WTC11 (cell line): Measurements from ENCODE around the gene CHD3. TPM values are rescaled to one million over a fixed set of nuclear protein-coding genes. Genes with fewer than 3 reads are reported as not detected.
A peak's percentile ranks its signal among the peaks of the same experiment; 100 is the strongest.

Source experiments
- ATAC-seq: fragments of 200-7000 bp; cut with Tn5 transposase; 2 replicates; pipeline ENCODE4 v1.10.0; 2021; ENCODE audit warnings: mild to moderate bottlenecking, moderate library complexity
- CTCF ChIA-PET: fragments of 300-600 bp; sonication (Branson Sonifier 250); formaldehyde crosslinking; loops from one replicate; lab custom pipeline; 2021; ENCODE audit warnings: antibody characterized with exemption; lab: Charles Lee
- POLR2A ChIA-PET: fragments of 350-600 bp; sonication (Branson Sonifier 250); formaldehyde crosslinking; loops from one replicate; lab custom pipeline; 2021; ENCODE audit warnings: antibody characterized with exemption; lab: Charles Lee
- DNase-seq: peaks from one replicate; pipeline ENCODE4 v3.0.0; 2021; ENCODE audit warnings: low spot score
- H3K27ac Mint-ChIP-seq: 2 replicates; pipeline ENCODE4 v1.8.0; 2021; ENCODE audit warnings: mixed read lengths
- H3K27me3 Mint-ChIP-seq: 2 replicates; pipeline ENCODE4 v1.8.0; 2021; ENCODE audit warnings: low read depth, mild to moderate bottlenecking, moderate library complexity, mixed read lengths
- H3K36me3 Mint-ChIP-seq: 2 replicates; pipeline ENCODE4 v1.8.0; 2021; ENCODE audit warnings: mixed read lengths
- H3K4me1 Mint-ChIP-seq: 2 replicates; pipeline ENCODE4 v1.8.0; 2022; ENCODE audit warnings: mixed read lengths
- H3K4me3 Mint-ChIP-seq: 2 replicates; pipeline ENCODE4 v1.8.0; 2021; ENCODE audit warnings: mild to moderate bottlenecking, moderate library complexity, mixed read lengths
- H3K9me3 Mint-ChIP-seq: 2 replicates; pipeline ENCODE4 v1.8.0; 2021; ENCODE audit warnings: mixed read lengths
- GTF2I ChIP-seq: fragments of 250-450 bp; sonication (Bioruptor Pico); conservative IDR thresholded peaks from 2 replicates; pipeline ENCODE4 v1.4.0; 2021; ENCODE audit warnings: mild to moderate bottlenecking
- HMGA2 ChIP-seq: fragments of 250-450 bp; sonication (Bioruptor Pico); IDR thresholded peaks from 2 replicates; pipeline ENCODE4 v1.4.0; 2021; ENCODE audit warnings: mild to moderate bottlenecking, moderate library complexity
- IRF2 ChIP-seq: sonication (generic); formaldehyde crosslinking; IDR thresholded peaks from 2 replicates; pipeline ENCODE4 v1.8.0; 2022; ENCODE audit warnings: low read depth, missing genetic modification reagents, borderline replicate concordance
- NFE2L1 ChIP-seq: sonication (generic); formaldehyde crosslinking; IDR thresholded peaks from 2 replicates; pipeline ENCODE4 v1.8.1; 2023; ENCODE audit warnings: missing genetic modification reagents
- PRRX2 ChIP-seq: fragments of 250-450 bp; sonication (Bioruptor Pico); IDR thresholded peaks from 2 replicates; pipeline ENCODE4 v1.8.0; 2021; ENCODE audit warnings: mild to moderate bottlenecking
- SMAD4 ChIP-seq: sonication (generic); formaldehyde crosslinking; IDR thresholded peaks from 2 replicates; pipeline ENCODE4 v1.8.0; 2022; ENCODE audit warnings: mild to moderate bottlenecking, missing genetic modification reagents
- SP1 ChIP-seq: sonication (generic); formaldehyde crosslinking; conservative IDR thresholded peaks from 2 replicates; pipeline ENCODE4 v1.8.1; 2022; ENCODE audit warnings: missing genetic modification reagents
- ZNF263 ChIP-seq: sonication (generic); formaldehyde crosslinking; IDR thresholded peaks from 2 replicates; pipeline ENCODE4 v1.8.1; 2022; ENCODE audit warnings: low read depth, mild to moderate bottlenecking, moderate library complexity, missing genetic modification reagents
- total RNA-seq: library from RNA; stranded (reverse); gene quantifications from 3 replicates; pipeline ENCODE4 v1.2.3, GENCODE V29; 2021
- TF ChIP-seq, protein P1 (sequence below): sonication (generic); formaldehyde crosslinking; IDR thresholded peaks from 2 replicates; pipeline ENCODE4 v1.8.0; 2023; ENCODE audit warnings: missing genetic modification reagents, mild to moderate bottlenecking, borderline replicate concordance
- TF ChIP-seq, protein P2 (sequence below): sonication (generic); formaldehyde crosslinking; IDR thresholded peaks from 2 replicates; pipeline ENCODE4 v1.8.0; 2022; ENCODE audit warnings: mild to moderate bottlenecking, missing genetic modification reagents
- TF ChIP-seq, protein P3 (sequence below): sonication (generic); formaldehyde crosslinking; IDR thresholded peaks from 2 replicates; pipeline ENCODE4 v1.8.1; 2022; ENCODE audit warnings: mild to moderate bottlenecking, missing genetic modification reagents, moderate library complexity, borderline replicate concordance
- TF ChIP-seq, protein P4 (sequence below): sonication (generic); formaldehyde crosslinking; IDR thresholded peaks from 2 replicates; pipeline ENCODE4 v1.8.1; 2023; ENCODE audit warnings: mild to moderate bottlenecking, missing genetic modification reagents, moderate library complexity
- TF ChIP-seq, protein P5 (sequence below): sonication (generic); formaldehyde crosslinking; IDR thresholded peaks from 2 replicates; pipeline ENCODE4 v1.8.1; 2022; ENCODE audit warnings: missing genetic modification reagents, borderline replicate concordance
- TF ChIP-seq, protein P6 (sequence below): fragments of 200-600 bp; IDR thresholded peaks from 2 replicates; pipeline ENCODE4 v1.8.0; 2022; ENCODE audit warnings: antibody characterized with exemption
- TF ChIP-seq, protein P7 (sequence below): sonication (generic); formaldehyde crosslinking; IDR thresholded peaks from 2 replicates; pipeline ENCODE4 v1.8.1; 2022; ENCODE audit warnings: low read depth, missing genetic modification reagents, borderline replicate concordance
- TF ChIP-seq, protein P8 (sequence below): sonication (generic); formaldehyde crosslinking; IDR thresholded peaks from 2 replicates; pipeline ENCODE4 v1.8.0; 2022; ENCODE audit warnings: mild to moderate bottlenecking, missing genetic modification reagents

Gene CHD3
- total RNA-seq, 1 experiment from 2014 or later, result 39.5 TPM

DNA sequence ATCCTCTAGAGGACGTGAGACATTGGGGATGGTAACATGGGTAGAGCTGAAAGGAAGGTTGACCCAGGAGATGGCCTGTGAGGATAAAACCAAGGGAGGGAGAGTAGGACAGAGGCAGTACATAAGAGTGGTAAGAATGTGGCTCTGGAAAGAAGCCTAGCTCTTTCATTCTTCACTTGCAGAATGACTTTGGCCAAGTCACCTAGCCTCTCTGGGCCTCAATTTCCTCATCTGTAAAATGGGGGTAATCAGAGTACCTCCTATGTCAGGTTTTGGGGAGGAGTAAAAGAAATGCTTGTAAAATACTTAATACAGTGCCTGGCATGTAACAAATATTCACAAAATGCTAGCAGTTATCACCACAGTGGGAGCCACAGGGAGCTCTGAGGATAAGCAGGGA lies 47.7 kb upstream of the CHD3 start:
- ChIA-PET CTCF (no interaction called here), POLR2A (interaction anchor here (0.5 kb wide), 1 partner anchor 90 kb away, joined by 6 read pairs; no protein-coding TSS in a partner anchor)
- TF ChIP-seq ZNF263 (no peak), NFE2L1 (no peak)
- TF ChIP-seq, protein P1, sequence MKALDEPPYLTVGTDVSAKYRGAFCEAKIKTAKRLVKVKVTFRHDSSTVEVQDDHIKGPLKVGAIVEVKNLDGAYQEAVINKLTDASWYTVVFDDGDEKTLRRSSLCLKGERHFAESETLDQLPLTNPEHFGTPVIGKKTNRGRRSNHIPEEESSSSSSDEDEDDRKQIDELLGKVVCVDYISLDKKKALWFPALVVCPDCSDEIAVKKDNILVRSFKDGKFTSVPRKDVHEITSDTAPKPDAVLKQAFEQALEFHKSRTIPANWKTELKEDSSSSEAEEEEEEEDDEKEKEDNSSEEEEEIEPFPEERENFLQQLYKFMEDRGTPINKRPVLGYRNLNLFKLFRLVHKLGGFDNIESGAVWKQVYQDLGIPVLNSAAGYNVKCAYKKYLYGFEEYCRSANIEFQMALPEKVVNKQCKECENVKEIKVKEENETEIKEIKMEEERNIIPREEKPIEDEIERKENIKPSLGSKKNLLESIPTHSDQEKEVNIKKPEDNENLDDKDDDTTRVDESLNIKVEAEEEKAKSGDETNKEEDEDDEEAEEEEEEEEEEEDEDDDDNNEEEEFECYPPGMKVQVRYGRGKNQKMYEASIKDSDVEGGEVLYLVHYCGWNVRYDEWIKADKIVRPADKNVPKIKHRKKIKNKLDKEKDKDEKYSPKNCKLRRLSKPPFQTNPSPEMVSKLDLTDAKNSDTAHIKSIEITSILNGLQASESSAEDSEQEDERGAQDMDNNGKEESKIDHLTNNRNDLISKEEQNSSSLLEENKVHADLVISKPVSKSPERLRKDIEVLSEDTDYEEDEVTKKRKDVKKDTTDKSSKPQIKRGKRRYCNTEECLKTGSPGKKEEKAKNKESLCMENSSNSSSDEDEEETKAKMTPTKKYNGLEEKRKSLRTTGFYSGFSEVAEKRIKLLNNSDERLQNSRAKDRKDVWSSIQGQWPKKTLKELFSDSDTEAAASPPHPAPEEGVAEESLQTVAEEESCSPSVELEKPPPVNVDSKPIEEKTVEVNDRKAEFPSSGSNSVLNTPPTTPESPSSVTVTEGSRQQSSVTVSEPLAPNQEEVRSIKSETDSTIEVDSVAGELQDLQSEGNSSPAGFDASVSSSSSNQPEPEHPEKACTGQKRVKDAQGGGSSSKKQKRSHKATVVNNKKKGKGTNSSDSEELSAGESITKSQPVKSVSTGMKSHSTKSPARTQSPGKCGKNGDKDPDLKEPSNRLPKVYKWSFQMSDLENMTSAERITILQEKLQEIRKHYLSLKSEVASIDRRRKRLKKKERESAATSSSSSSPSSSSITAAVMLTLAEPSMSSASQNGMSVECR, result no peak
- Mint-ChIP-seq H3K27ac (0 out of 2 replicates have a peak overlapping the region, but pooled peaks have one; percentile 22), H3K9me3 (no peaks in the 10 kb centered on the region), H3K4me1 (peaks cover 43% of the 10 kb centered on the region), H3K36me3 (no peaks in the 10 kb centered on the region), H3K4me3 (peak overlapping the region; percentile 81), H3K27me3 (peaks cover 51% of the 10 kb centered on the region)
- DNase-seq (no peak), ATAC-seq (no peak)

DNA sequence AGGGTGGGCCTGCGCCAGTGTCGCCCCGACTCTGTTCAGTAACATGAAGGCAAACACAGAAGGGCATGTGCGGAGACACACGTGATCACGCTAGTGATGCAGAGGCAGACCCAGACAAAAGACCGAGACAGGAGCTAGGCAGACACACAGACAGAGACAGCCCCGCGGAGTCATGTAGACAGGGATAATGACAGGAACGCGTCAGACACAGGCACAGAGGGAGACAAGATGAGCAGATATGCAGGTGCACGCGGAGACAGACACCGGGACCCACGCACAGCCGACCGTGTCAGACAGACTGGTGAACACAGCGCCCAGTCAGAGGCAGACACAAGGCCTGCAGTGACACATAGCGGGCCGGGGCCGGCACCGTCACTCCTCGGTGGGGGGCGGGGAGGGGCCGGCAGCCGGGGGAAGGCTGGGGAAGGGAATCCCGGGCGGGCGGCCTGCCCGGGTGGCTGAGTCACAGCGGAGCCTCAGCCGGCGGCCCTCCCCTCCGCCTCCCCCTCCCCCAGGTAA lies 47.1 kb upstream of the CHD3 start:
- DNase-seq, result no peak
- Mint-ChIP-seq H3K27ac (peak overlapping the region; percentile 22; the same call in 1 of the 2 replicates), H3K36me3 (no peaks in the 10 kb centered on the region), H3K4me1 (peaks cover 43% of the 10 kb centered on the region), H3K9me3 (no peaks in the 10 kb centered on the region), H3K27me3 (peaks cover 51% of the 10 kb centered on the region), H3K4me3 (peak overlapping the region; percentile 81)
- ChIA-PET POLR2A (interaction anchor here (0.5 kb wide), 1 partner anchor 90 kb away, joined by 6 read pairs; no protein-coding TSS in a partner anchor), CTCF (interaction anchor here (1.0 to 7.0 kb wide), 6 partner anchors 7 to 238 kb away, joined by 4 to 66 read pairs (median 6); partner anchors contain the start of gene KDM6B)
- no peak; the same call in 1 of the 2 replicates for ATAC-seq
- TF ChIP-seq SP1 (CRISPR knock-in tag) (no peak), GTF2I (no peak), IRF2 (CRISPR knock-in tag) (no peak), PRRX2 (CRISPR knock-in tag) (no peak), SMAD4 (CRISPR knock-in tag) (no peak), NFE2L1 (no peak), HMGA2 (CRISPR knock-in tag) (no peak)
- TF ChIP-seq, protein P2, sequence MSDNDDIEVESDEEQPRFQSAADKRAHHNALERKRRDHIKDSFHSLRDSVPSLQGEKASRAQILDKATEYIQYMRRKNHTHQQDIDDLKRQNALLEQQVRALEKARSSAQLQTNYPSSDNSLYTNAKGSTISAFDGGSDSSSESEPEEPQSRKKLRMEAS (CRISPR knock-in tag), result no peak
- TF ChIP-seq, protein P1, result no peak
- TF ChIP-seq, protein P3, sequence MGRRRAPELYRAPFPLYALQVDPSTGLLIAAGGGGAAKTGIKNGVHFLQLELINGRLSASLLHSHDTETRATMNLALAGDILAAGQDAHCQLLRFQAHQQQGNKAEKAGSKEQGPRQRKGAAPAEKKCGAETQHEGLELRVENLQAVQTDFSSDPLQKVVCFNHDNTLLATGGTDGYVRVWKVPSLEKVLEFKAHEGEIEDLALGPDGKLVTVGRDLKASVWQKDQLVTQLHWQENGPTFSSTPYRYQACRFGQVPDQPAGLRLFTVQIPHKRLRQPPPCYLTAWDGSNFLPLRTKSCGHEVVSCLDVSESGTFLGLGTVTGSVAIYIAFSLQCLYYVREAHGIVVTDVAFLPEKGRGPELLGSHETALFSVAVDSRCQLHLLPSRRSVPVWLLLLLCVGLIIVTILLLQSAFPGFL (CRISPR knock-in tag), result no peak
- TF ChIP-seq, protein P4, sequence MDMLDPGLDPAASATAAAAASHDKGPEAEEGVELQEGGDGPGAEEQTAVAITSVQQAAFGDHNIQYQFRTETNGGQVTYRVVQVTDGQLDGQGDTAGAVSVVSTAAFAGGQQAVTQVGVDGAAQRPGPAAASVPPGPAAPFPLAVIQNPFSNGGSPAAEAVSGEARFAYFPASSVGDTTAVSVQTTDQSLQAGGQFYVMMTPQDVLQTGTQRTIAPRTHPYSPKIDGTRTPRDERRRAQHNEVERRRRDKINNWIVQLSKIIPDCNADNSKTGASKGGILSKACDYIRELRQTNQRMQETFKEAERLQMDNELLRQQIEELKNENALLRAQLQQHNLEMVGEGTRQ (CRISPR knock-in tag), result no peak
- TF ChIP-seq, protein P5, sequence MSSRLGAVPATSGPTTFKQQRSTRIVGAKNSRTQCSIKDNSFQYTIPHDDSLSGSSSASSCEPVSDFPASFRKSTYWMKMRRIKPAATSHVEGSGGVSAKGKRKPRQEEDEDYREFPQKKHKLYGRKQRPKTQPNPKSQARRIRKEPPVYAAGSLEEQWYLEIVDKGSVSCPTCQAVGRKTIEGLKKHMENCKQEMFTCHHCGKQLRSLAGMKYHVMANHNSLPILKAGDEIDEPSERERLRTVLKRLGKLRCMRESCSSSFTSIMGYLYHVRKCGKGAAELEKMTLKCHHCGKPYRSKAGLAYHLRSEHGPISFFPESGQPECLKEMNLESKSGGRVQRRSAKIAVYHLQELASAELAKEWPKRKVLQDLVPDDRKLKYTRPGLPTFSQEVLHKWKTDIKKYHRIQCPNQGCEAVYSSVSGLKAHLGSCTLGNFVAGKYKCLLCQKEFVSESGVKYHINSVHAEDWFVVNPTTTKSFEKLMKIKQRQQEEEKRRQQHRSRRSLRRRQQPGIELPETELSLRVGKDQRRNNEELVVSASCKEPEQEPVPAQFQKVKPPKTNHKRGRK, result no peak
- TF ChIP-seq, protein P6, sequence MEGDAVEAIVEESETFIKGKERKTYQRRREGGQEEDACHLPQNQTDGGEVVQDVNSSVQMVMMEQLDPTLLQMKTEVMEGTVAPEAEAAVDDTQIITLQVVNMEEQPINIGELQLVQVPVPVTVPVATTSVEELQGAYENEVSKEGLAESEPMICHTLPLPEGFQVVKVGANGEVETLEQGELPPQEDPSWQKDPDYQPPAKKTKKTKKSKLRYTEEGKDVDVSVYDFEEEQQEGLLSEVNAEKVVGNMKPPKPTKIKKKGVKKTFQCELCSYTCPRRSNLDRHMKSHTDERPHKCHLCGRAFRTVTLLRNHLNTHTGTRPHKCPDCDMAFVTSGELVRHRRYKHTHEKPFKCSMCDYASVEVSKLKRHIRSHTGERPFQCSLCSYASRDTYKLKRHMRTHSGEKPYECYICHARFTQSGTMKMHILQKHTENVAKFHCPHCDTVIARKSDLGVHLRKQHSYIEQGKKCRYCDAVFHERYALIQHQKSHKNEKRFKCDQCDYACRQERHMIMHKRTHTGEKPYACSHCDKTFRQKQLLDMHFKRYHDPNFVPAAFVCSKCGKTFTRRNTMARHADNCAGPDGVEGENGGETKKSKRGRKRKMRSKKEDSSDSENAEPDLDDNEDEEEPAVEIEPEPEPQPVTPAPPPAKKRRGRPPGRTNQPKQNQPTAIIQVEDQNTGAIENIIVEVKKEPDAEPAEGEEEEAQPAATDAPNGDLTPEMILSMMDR, result no peak
- TF ChIP-seq, protein P7, sequence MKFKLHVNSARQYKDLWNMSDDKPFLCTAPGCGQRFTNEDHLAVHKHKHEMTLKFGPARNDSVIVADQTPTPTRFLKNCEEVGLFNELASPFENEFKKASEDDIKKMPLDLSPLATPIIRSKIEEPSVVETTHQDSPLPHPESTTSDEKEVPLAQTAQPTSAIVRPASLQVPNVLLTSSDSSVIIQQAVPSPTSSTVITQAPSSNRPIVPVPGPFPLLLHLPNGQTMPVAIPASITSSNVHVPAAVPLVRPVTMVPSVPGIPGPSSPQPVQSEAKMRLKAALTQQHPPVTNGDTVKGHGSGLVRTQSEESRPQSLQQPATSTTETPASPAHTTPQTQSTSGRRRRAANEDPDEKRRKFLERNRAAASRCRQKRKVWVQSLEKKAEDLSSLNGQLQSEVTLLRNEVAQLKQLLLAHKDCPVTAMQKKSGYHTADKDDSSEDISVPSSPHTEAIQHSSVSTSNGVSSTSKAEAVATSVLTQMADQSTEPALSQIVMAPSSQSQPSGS (CRISPR knock-in tag), result no peak
- TF ChIP-seq, protein P8, sequence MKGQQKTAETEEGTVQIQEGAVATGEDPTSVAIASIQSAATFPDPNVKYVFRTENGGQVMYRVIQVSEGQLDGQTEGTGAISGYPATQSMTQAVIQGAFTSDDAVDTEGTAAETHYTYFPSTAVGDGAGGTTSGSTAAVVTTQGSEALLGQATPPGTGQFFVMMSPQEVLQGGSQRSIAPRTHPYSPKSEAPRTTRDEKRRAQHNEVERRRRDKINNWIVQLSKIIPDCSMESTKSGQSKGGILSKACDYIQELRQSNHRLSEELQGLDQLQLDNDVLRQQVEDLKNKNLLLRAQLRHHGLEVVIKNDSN (CRISPR knock-in tag), result no peak
